Lung (tissue), 12 donors: Measurements from ENCODE around the gene AHCY. TPM values are rescaled to one million over a fixed set of nuclear protein-coding genes. Genes with fewer than 3 reads are reported as not detected.

Source experiments
- ATAC-seq: fragments of 200-7000 bp; cut with Tn5 transposase; one replicate; pipeline ENCODE4 v1.9.1; 2020; ENCODE audit warnings: moderate number of reproducible peaks; ENCODE audit not compliant: insufficient read depth, low FRiP score
- DNase-seq, 3 donors: peaks; one replicate each; pipeline ENCODE4 v3.0.0-alpha.2; 2013 to 2017
- H3K27ac ChIP-seq, 2 donors: one replicate each; pipeline ENCODE4 v1.5.1; 2013; ENCODE audit warnings: mild to moderate bottlenecking in 2 of 2, moderate library complexity in 2 of 2, control low read depth in 1 of 2, inconsistent platforms in 1 of 2, low read depth in 1 of 2, low read length in 1 of 2
- H3K27me3 ChIP-seq, 3 donors: one replicate each; pipeline ENCODE4 v1.5.1; 2013; ENCODE audit warnings: low read length in 2 of 3; ENCODE audit not compliant: control insufficient read depth in 3 of 3, insufficient read depth in 3 of 3
- H3K36me3 ChIP-seq, 4 donors: one replicate each; pipeline ENCODE4 v1.5.1; 2013; ENCODE audit warnings: low read length in 4 of 4, mild to moderate bottlenecking in 1 of 4, moderate library complexity in 1 of 4; ENCODE audit not compliant: control insufficient read depth in 4 of 4, insufficient read depth in 4 of 4
- H3K4me1 ChIP-seq, 5 donors: one replicate each; pipeline ENCODE4 v1.5.1; 2013; ENCODE audit warnings: low read length in 5 of 5, mild to moderate bottlenecking in 2 of 5, moderate library complexity in 1 of 5; ENCODE audit not compliant: control insufficient read depth in 5 of 5, insufficient read depth in 5 of 5
- H3K4me3 ChIP-seq: one replicate; pipeline ENCODE4 v1.5.1; 2013; ENCODE audit warnings: mild to moderate bottlenecking, control low read depth, moderate library complexity
- H3K9ac ChIP-seq, 2 donors: one replicate each; pipeline ENCODE4 v1.5.1; 2013; ENCODE audit warnings: low read length in 2 of 2, control low read depth in 1 of 2; ENCODE audit not compliant: insufficient read depth in 1 of 2
- H3K9me3 ChIP-seq, 4 donors: one replicate each; pipeline ENCODE4 v1.5.1; 2013; ENCODE audit warnings: low read length in 3 of 4, mild to moderate bottlenecking in 1 of 4, moderate library complexity in 1 of 4; ENCODE audit not compliant: control insufficient read depth in 4 of 4, insufficient read depth in 3 of 4
- CTCF ChIP-seq: IDR thresholded peaks from 2 replicates; pipeline ENCODE4 v1.5.1; 2012; ENCODE audit warnings: mild to moderate bottlenecking; ENCODE audit errors: control extremely low read depth, extremely low read depth
- WGBS, 2 donors: extraction: QIAGEN DNeasy Blood & Tissue Kit; methylation state at CpG; one replicate each; pipeline ENCODE4 v1.1.7; 2013; 5-methylcytosine and 5-hydroxymethylcytosine counted together
- polyA plus RNA-seq, 2 donors: library from polyadenylated mRNA; stranded (reverse); fragments of 200-250 nt; gene quantifications; one replicate each; pipeline ENCODE4 v1.2.1, GENCODE V29; 2013
- total RNA-seq, 2 donors: library from RNA; depleted of rRNA in 1 of 2; stranded (reverse); fragments of >200 nt in 1 of 2; gene quantifications; one replicate each; pipeline ENCODE4 v1.2.1, GENCODE V29; 2014 to 2021
- donor health status: control.
- donor health status: control.
- donor health status: Bipolar disorder and iron deficiency.
- donor health status: healthy.
- donor health status: DM: yes; HTN: yes; CAD: no.

Gene AHCY
- total and polyA plus RNA-seq, 4 donors: 40.2 to 116 (median 105) TPM

GRCh38 chr20:34235875-34236274 lies 67.3 kb downstream of the AHCY start:
- Histone ChIP-seq H3K27ac (no peak overlapping the region), H3K4me1 (no peaks in the 10 kb centered on the region), H3K9ac (no peak overlapping the region), H3K9me3 (peaks cover 0 to 4% (median 0%) of the 10 kb centered on the region in 4 donors), H3K36me3 (no peaks in the 10 kb centered on the region), H3K4me3 (no peak overlapping the region), H3K27me3 (no peaks in the 10 kb centered on the region)
- ATAC-seq (no peak), DNase-seq (no peak)
- 97 to 98% methylated on average over 2 of the region's 2 CpGs for WGBS, 2 donors
- TF ChIP-seq CTCF: no peak

GRCh38 chr20:34233687-34234086 lies 69.5 kb downstream of the AHCY start:
- Histone ChIP-seq H3K27me3 (no peaks in the 10 kb centered on the region), H3K4me3 (no peak overlapping the region), H3K27ac (no peak overlapping the region), H3K4me1 (no peaks in the 10 kb centered on the region), H3K9me3 (peaks cover 0 to 4% (median 0%) of the 10 kb centered on the region in 4 donors), H3K9ac (no peak overlapping the region), H3K36me3 (no peaks in the 10 kb centered on the region)
- ATAC-seq (no peak), DNase-seq (no peak)
- TF ChIP-seq CTCF: no peak

- H3K9ac ChIP-seq: no peak overlapping the region
- no peaks in the 10 kb centered on the region for H3K4me1 ChIP-seq
- peaks cover 0 to 2% (median 0%) of the 10 kb centered on the region in 4 donors for H3K9me3 ChIP-seq
- WGBS, 2 donors: 88 to 94% methylated on average over 3 of the region's 3 CpGs
- H3K27me3 ChIP-seq: no peaks in the 10 kb centered on the region
- no peak overlapping the region for H3K27ac ChIP-seq
- TF ChIP-seq CTCF: no peak
- H3K36me3 ChIP-seq: no peaks in the 10 kb centered on the region
- H3K4me3 ChIP-seq: no peak overlapping the region
- no peak for ATAC-seq
- DNase-seq: no peak
Measured at GRCh38 chr20:34232494-34233087, 70.6 kb downstream of the AHCY start.

- Histone ChIP-seq H3K27ac (no peak overlapping the region), H3K36me3 (no peaks in the 10 kb centered on the region), H3K27me3 (no peaks in the 10 kb centered on the region), H3K9me3 (no peaks in the 10 kb centered on the region), H3K4me3 (no peak overlapping the region), H3K9ac (no peak overlapping the region), H3K4me1 (no peaks in the 10 kb centered on the region)
- no peak for ATAC-seq
- no peak for TF ChIP-seq CTCF
- DNase-seq: no peak
Measured at GRCh38 chr20:34231634-34232033, 71.5 kb downstream of the AHCY start.
